MCF 10A (cell line): ENCODE data around the gene SCNM1. TPM values are rescaled to one million over a fixed set of nuclear protein-coding genes. Genes with fewer than 3 reads are reported as not detected.

ENCODE experiments used
- BruUV-seq: library from RNA; stranded (reverse); fragments of 400-500 nt; replicated peaks from 2 replicates; lab custom pipeline; 2021; lab: Mats Ljungman, UMichigan
- CTCF ChIA-PET: fragments of 300-600 bp; sonication (Branson Sonifier 250); formaldehyde crosslinking; extraction: SDS; loops from one replicate; lab custom pipeline; 2021; ENCODE audit warnings: antibody characterized with exemption, inconsistent platforms; lab: Yijun Ruan, JAX
- POLR2A ChIA-PET: fragments of 300-600, 350-650 bp; sonication (Branson Sonifier 250); formaldehyde crosslinking; extraction: SDS; loops from one replicate; lab custom pipeline; 2020; ENCODE audit warnings: antibody characterized with exemption, inconsistent platforms; lab: Yijun Ruan, JAX
- DNase-seq: peaks from one replicate; pipeline ENCODE4 v3.0.0-alpha.2; 2018; ENCODE audit not compliant: unreplicated experiment
- H3K27ac Mint-ChIP-seq: one replicate; pipeline ENCODE4 v1.8.0; 2022; ENCODE audit warnings: mild to moderate bottlenecking, low read depth, mixed read lengths; ENCODE audit not compliant: unreplicated experiment
- H3K27me3 Mint-ChIP-seq: one replicate; pipeline ENCODE4 v1.8.0; 2022; ENCODE audit warnings: mixed read lengths; ENCODE audit not compliant: insufficient read depth, unreplicated experiment
- H3K36me3 Mint-ChIP-seq: one replicate; pipeline ENCODE4 v1.8.0; 2022; ENCODE audit warnings: mild to moderate bottlenecking, moderate library complexity, mixed read lengths; ENCODE audit not compliant: insufficient read depth, unreplicated experiment
- H3K4me1 Mint-ChIP-seq: one replicate; pipeline ENCODE4 v1.8.0; 2022; ENCODE audit warnings: mixed read lengths; ENCODE audit not compliant: insufficient read depth, unreplicated experiment
- H3K4me3 Mint-ChIP-seq: one replicate; pipeline ENCODE4 v1.8.0; 2022; ENCODE audit warnings: mild to moderate bottlenecking, moderate library complexity, mixed read lengths; ENCODE audit not compliant: unreplicated experiment
- H3K9me3 Mint-ChIP-seq: one replicate; pipeline ENCODE4 v1.8.0; 2022; ENCODE audit warnings: mixed read lengths; ENCODE audit not compliant: unreplicated experiment
- intact Hi-C: fragments of 100-400 bp; cut with micrococcal nuclease; formaldehyde crosslinking; loops from 2 replicates; pipeline ENCODE4 v1.14.1; 2022
- total RNA-seq: library from RNA; stranded (reverse); gene quantifications from 2 replicates; pipeline ENCODE4 v1.2.3, GENCODE V29; 2022
- TF ChIP-seq, protein P1 (sequence below): fragments of 200-600 bp; IDR thresholded peaks from one replicate; pipeline ENCODE4 v1.8.0; 2022; ENCODE audit warnings: antibody characterized with exemption, mild to moderate bottlenecking; ENCODE audit not compliant: unreplicated experiment

Gene SCNM1
- total RNA-seq, 1 experiment from 2014 or later, result 88.5 TPM

- intact Hi-C loops, result no loop called here
- peaks cover 36% of the 10 kb centered on the region for H3K36me3 Mint-ChIP-seq
- CTCF ChIA-PET, result interaction anchor here (0.5 to 2.4 kb wide), 8 partner anchors 21 to 596 kb away, joined by 3 to 12 read pairs (median 4); partner anchors contain the start of gene VPS72
- BruUV-seq, result no TSS peak
- H3K4me3 Mint-ChIP-seq, result peak overlapping the region; percentile 87
- TF ChIP-seq, protein P1, sequence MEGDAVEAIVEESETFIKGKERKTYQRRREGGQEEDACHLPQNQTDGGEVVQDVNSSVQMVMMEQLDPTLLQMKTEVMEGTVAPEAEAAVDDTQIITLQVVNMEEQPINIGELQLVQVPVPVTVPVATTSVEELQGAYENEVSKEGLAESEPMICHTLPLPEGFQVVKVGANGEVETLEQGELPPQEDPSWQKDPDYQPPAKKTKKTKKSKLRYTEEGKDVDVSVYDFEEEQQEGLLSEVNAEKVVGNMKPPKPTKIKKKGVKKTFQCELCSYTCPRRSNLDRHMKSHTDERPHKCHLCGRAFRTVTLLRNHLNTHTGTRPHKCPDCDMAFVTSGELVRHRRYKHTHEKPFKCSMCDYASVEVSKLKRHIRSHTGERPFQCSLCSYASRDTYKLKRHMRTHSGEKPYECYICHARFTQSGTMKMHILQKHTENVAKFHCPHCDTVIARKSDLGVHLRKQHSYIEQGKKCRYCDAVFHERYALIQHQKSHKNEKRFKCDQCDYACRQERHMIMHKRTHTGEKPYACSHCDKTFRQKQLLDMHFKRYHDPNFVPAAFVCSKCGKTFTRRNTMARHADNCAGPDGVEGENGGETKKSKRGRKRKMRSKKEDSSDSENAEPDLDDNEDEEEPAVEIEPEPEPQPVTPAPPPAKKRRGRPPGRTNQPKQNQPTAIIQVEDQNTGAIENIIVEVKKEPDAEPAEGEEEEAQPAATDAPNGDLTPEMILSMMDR, result no peak
- H3K4me1 Mint-ChIP-seq, result peaks cover 25% of the 10 kb centered on the region
- peak; percentile 56 for DNase-seq
- POLR2A ChIA-PET, result interaction anchor here (0.6 to 4.8 kb wide), 32 partner anchors 8 to 860 kb away, joined by 3 to 91 read pairs (median 4); partner anchors contain the start of genes C1orf56, MINDY1, PI4KB and PIP5K1A
- H3K27ac Mint-ChIP-seq, result peak overlapping the region; percentile 97
- no peaks in the 10 kb centered on the region for H3K9me3 Mint-ChIP-seq
- H3K27me3 Mint-ChIP-seq, result no peaks in the 10 kb centered on the region
Observed at GRCh38 chr1:151166505-151166956, 587 bp downstream of the SCNM1 start.

DNA sequence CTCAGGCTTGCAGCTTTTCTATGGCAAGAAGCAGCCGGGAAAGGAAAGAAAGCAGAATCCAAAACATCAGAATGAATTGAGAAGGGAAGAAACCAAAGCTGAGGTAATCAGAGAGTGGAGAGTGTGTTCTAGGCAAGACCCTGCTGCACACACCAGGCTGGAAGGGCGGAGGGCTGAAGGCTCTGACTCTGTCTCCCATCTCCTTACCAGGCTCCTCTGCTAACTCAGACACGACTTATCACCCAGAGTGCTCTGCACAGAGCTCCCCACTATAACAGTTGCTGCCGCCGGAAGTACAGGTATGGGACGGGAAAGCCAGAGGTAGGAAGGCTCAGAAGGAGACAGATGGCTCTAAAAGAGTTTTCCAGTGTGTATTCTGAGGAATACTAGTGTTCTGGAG lies 1.2 kb downstream of the SCNM1 start:
- TF ChIP-seq, protein P1, result no peak
- H3K36me3 Mint-ChIP-seq, result peaks cover 40% of the 10 kb centered on the region
- ChIA-PET POLR2A (interaction anchor here (0.7 to 4.8 kb wide), 11 partner anchors 9 to 860 kb away, joined by 3 to 91 read pairs (median 10); partner anchors contain the start of genes C1orf56, MINDY1, PIP5K1A and SELENBP1), CTCF (interaction anchor here (0.6 to 1.9 kb wide), 6 partner anchors 21 to 596 kb away, joined by 3 to 6 read pairs (median 4); partner anchors contain the start of gene VPS72)
- H3K27ac Mint-ChIP-seq, result peak overlapping the region; percentile 97
- no peak for DNase-seq
- H3K4me1 Mint-ChIP-seq, result peaks cover 25% of the 10 kb centered on the region
- H3K27me3 Mint-ChIP-seq, result no peaks in the 10 kb centered on the region
- peak overlapping the region; percentile 87 for H3K4me3 Mint-ChIP-seq
- no peaks in the 10 kb centered on the region for H3K9me3 Mint-ChIP-seq
- intact Hi-C loops, result no loop called here
- BruUV-seq, result no TSS peak

DNA sequence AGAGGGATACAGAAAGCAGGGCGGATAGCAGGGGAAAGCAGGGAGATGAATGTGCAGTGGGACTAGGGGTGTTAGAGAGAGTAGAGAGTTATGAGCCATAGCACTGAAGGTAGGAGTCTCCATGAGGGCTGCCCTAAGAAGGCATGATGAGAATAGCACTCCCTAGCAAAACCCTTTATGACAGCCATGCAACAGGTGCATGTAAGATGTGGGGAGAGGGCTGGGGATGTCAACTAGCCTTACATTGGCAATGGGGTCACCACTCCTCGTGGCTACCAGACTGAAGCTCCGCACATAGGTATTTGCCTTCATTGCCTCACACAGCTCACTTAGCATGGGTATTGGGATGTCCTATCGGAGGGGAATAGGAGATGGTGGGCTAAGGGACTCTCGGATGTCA lies 5.2 kb downstream of the SCNM1 start:
- CTCF ChIA-PET, result interaction anchor here (0.5 to 2.0 kb wide), 13 partner anchors 16 to 608 kb away, joined by 3 to 7 read pairs (median 3); partner anchors contain the start of genes PI4KB, PSMB4 and PSMD4
- Mint-ChIP-seq H3K27ac (peak overlapping the region; percentile 20), H3K36me3 (peaks cover 52% of the 10 kb centered on the region)

More for the DNA sequence above, 5.2 kb downstream of the SCNM1 start:
- intact Hi-C loops, result no loop called here
- Mint-ChIP-seq H3K27me3 (no peaks in the 10 kb centered on the region), H3K9me3 (no peaks in the 10 kb centered on the region), H3K4me1 (peaks cover 9% of the 10 kb centered on the region), H3K4me3 (no peak overlapping the region)
- POLR2A ChIA-PET, result interaction anchor here (0.6 to 2.3 kb wide), 2 partner anchors 18 to 1098 kb away, joined by 3 to 8 read pairs; partner anchors contain the start of gene VPS72
- no peak for DNase-seq
- TF ChIP-seq, protein P1, result no peak
- BruUV-seq, result no TSS peak
